HG02642 (cell line): ENCODE results near the gene ALDH3B1.

Experiments used
- ATAC-seq: cut with Tn5 transposase; IDR thresholded peaks from one replicate; pipeline ENCODE4 v1.9.1; 2021; ENCODE audit warnings: mild to moderate bottlenecking; ENCODE audit not compliant: unreplicated experiment, poor library complexity

The ALDH3B1 gene

DNA sequence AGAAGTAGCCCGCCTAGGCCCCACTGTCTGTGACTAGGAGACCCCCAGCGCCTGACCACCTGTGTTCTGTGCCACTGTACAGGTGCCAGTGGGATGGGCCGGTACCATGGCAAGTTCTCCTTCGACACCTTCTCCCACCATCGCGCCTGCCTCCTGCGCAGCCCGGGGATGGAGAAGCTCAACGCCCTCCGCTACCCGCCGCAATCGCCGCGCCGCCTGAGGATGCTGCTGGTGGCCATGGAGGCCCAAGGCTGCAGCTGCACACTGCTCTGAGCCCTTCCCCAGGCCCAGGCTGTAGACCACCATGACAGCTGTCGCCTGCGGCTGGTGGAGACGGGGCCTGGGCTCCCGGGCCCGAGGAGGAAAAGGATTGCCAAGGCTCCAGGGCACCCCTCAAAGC, 17.5 kb downstream of the ALDH3B1 start:
- no peak for ATAC-seq

DNA sequence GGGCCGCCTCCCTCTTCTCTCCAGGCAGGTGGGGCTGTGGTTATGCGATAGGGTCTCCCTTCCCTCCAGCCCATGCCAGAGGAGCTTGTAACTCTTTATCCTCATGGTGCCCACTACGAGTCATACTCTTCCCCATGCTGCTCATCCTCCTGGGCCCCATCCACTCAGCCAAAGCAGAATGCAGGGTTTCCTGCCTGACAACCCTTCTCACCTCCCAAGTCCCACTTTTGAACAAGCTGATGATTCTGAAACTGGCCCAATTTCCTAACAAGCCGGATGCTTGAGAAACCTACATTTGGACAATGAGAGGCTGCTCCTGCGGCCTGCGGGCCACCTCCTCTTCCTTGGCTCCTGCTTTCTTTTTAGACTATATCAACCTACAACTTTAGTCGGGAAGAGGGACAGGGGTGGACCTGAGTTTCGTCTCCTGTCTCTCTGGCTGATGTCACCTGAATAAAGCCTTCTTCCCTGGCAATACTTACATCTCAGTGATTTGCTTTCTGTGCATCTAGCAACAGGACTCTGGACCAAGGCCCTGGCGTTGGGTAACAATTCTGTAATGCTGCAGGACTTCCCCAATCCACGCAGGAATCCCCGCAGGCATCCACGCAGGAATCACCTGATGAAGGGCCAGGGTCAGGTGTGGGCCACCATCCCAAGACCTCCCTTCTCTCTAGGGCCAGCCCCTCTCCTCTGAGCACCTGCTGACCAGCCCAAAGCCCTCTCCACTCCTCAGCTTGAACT, 18.8 kb downstream of the ALDH3B1 start:
- ATAC-seq: no peak

- peak; percentile 93 for ATAC-seq
Measured at GRCh38 chr11:68030318-68031143, 20.4 kb downstream of the ALDH3B1 start, which contains the start of gene NDUFS8. NDUFS8 (plus strand) TSS chr11:68030681; CDS start chr11:68032152, 1,471 bp downstream.

- no peak for ATAC-seq
Measured at GRCh38 chr11:68031144-68031464, 21.0 kb downstream of the ALDH3B1 start.

GRCh38 chr11:68032003-68032402, 21.9 kb downstream of the ALDH3B1 start:
- no peak for ATAC-seq

DNA sequence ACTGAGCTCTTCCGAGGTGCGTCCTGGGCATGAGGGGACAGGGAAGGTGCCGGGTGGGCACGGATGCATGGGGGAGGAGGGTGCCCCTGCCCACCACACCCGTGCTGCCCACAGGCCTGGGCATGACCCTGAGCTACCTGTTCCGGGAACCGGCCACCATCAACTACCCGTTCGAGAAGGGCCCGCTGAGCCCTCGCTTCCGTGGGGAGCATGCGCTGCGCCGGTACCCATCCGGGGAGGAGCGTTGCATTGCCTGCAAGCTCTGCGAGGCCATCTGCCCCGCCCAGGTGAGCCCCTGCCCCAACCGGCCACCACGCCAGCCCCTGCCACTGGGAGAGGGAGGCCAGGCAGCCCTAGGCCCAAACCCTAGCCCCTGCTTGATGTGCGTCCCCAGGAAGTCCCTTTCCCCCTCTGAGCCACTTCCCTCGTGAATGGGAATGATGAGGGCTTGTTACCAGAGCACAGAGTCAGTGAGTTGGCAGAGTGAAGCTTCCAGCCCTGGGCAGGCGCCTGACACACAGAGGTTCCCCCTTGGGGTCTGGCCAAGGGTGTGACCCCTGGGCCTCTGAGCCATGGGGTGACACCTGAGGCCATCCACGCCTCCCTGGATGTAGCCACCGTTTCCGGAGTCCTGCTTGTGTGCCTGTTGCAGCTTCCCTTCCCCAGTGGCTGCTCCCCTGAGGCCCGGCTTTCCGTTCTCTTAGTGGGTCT, 23.0 kb downstream of the ALDH3B1 start:
- ATAC-seq: no peak

- no peak for ATAC-seq
Measured at GRCh38 chr11:68033708-68034045, 23.6 kb downstream of the ALDH3B1 start.

- ATAC-seq: no peak
Measured at GRCh38 chr11:68035266-68035876, 25.2 kb downstream of the ALDH3B1 start.

DNA sequence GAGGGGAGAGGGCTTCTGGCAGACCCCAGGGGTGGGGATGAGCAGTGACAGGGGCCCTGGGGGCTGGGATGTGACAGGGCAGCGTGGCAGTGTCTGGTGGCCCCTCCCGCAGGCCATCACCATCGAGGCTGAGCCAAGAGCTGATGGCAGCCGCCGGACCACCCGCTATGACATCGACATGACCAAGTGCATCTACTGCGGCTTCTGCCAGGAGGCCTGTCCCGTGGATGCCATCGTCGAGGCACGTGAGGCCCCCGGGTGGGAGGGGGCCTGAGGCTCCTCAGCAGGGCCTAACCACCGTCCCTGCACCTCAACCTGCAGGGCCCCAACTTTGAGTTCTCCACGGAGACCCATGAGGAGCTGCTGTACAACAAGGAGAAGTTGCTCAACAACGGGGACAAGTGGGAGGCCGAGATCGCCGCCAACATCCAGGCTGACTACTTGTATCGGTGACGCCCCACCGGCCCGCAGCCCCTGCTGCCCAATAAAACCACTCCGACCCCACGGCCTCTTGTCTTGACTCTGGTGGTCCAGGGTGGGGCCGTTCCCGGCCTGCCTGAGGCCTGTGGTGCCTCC, 26.1 kb downstream of the ALDH3B1 start:
- ATAC-seq: no peak

DNA sequence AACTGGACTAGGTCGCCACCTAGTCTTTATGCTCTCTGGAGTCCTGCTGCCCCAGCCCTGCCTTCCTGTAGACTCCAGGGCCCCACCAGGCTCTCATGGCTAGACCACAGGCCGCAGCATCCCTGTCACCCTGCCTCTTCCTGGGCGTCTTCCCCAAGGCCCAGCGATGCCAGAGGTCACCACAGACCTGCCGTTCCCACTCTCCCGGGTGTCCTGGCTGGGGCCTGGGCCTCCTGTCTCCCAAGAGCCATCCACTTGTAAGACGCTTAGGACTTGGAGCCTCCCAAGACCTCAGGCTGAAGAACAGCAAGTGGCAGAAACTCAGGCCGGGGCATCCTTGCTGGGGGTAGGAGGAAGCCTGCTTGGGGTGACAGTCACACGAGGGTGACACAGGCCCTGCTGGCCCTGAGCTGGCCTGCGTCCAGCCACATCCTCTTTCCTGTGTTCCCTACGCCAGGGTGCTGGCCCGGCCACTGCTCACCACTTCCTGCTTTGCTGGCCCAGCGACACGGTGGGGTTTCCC, 26.7 kb downstream of the ALDH3B1 start:
- no peak for ATAC-seq

DNA sequence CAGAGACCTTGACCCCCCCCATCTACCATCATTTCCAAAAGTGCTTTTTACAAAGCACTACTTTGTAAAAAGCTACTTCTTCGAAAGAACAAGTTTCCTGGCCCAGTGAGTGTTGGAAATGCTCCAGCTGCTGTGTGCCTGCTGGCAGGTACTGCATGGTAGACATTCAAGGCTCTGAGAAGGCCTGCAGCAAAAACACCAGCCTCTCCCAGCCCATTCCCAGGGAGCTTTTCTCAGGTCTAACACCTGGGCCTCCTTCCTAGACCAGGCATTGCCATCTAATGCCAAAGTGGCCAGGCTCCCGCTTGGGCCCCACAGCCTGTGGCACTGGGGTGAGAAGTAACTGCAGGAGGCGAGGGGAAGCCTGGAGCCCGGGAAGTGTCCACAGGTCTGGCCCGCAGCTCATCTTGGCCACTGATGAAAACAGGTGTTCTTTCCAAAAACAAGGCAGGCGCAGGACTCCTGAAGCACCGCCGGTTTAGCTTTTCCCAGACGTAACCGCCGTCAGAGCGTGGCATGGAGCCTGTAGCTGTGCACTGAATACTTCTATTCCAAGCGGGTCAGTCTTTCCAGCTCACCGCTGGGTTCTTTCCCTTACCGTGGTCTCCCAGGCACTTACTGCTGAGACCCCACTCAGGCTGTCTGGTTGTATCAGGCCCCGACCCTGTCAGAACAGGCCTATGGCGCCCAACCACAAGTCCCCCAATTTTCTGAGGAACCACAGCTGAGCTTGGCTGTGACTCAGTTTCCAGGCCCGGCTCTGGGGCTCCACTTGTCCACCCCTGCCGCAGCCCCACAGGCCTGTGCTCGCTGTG, 27.5 kb downstream of the ALDH3B1 start:
- ATAC-seq: no peak

DNA sequence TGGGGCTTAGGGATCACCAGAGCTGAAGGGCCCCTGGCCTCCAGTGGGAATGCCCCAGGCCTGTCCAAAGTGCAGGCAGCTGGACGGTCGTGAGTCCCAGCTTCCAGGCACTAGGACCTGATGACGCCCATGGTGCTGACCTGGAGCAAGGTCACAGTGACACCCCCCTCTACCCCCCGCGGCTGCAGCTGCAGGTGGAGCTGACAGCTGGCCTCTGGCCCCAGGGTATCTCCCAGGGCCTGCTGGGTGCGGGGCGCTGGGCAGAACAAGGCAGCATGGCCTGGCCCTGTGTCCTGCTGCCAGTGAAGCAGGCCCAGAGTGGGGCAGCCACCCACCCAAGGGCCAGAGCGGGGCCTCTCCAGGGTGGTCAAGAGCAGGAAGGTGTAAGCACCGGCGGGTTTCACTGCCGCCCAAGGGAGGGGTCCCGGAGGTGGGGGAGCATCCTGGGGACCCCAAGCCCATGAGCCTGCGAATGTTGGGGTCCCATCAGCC, 28.1 kb downstream of the ALDH3B1 start:
- no peak for ATAC-seq

DNA sequence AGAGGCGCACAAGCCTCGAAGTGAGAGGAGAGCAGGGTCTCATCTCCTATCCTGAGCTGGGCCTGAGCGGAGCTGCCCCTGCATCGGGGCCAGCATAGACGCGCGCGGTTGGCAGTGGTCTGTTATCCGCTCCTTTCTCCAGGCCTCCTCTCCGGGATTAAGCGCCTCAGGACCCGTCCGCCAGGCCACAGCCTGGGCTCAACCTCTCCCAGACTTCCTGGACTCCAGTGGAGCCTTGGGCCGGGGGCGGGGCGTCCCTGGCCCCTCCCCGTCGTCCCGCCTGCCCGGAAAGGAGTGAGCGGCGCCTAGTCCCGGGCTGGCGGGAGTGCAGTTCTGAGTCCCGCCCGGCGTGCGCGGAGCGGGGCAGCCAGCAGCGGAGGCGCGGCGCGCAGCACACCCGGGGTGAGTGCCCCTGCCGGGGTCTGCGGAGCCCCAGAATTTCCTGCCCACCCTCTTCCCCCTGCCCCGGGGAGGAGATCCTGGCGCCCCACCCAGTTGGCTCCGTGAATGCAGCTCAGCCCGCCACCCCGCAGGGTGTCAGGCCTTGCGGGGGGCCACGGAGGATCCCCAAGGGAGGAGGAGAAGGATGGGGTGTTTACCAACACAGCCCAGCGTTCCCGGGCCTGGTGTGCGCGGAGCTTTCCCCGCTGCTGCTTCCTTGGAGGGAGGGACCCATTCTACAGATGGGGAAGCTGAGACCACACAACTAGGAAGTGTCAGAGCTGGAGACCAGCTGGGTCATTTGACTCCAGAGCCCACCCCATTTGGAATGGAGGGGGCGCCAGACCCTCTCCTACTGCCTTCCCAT, 28.8 kb downstream of the ALDH3B1 start, which contains the start of gene TCIRG1:
Gene TCIRG1 (plus strand): TSS at position 308 of the 808 bp plus-strand sequence. CDS start 2,247 bp downstream, outside the sequence.
- ATAC-seq: peak; percentile 52

GRCh38 chr11:68039526-68040086, 29.5 kb downstream of the ALDH3B1 start:
- peak; percentile 2 for ATAC-seq

DNA sequence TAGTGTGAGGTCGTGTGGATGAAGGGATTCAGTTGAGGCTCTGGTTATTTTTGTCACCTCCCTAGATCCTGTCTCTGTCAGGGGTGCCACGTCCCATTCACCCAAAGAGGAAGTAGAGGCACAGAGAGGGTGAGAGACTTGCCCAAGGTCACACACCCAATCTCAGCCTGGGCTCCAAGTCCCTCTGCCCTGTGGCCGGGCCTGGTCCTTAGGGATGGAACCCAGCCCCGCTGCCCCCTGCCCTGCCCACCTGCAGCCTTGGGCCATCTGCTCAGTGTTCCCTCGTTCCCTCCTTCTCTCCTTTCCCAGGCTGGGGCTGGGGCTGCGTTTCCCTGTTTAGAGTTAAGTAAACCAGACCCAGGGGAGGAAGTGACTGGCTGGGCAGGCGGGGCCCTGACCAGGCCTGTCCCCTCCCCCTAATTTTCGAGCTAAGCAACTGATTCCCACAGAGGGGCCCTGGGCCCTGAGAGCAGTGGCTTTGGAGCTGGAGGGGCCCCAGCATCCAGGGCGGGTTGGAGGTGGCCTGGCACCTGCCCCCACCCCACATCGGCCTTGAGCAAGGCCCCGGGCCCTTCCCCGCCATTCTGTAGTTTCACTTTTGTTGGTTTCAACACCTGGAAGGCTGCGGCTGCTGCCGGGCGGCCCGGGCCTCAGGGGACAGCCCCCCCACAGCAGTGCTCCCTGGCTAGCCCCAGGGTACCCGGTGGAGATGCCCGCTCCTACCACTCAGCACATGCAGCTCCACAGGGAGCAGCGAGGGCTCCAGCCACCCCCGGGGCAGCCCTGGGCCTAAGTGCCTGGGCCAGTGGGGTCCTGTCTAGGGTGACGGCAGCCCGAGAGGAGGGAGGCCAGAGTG, 30.2 kb downstream of the ALDH3B1 start:
- peak; percentile 52 for ATAC-seq

DNA sequence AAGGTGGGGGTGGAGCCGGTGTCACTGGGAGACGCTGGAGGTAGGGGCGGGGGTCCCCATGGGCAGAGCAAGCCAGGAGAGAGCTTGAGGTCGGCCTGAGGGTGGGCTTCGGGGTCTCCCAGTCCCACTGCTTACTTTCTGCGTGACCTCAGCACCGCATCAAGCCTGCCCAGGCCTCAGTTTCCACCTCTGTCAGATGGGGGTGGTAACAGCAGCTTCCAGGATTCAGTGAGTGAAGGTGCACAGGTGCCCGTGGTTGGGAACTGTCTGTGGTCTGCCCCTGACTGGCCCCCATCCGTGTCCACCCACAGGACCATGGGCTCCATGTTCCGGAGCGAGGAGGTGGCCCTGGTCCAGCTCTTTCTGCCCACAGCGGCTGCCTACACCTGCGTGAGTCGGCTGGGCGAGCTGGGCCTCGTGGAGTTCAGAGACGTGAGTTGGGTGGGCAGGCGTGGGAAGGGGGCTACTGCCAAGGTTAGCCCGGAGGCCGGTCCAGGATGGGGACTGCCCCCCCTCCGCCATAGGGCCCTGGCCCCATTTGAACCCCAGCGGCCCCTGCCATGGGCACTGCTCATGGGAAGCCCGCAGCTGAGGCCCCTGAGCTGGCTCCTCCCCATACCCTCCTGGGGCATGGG, 30.9 kb downstream of the ALDH3B1 start:
- ATAC-seq: peak; percentile 1
